ENCODE data around the gene KCTD15.

KCTD15 gene

GRCh38 chr19:33772102-33772857, 24.4 kb upstream of the KCTD15 start:
- no peak for DNase-seq
- H3K4me3 Mint-ChIP-seq = no peak overlapping the region
- H3K4me1 Mint-ChIP-seq = no peaks in the 10 kb centered on the region
- no peak overlapping the region for H3K27ac Mint-ChIP-seq
- H3K27me3 Mint-ChIP-seq (ENCODE audit: low read depth, poor library complexity) = peaks cover 37% of the 10 kb centered on the region
- TF ChIP-seq, protein P1, sequence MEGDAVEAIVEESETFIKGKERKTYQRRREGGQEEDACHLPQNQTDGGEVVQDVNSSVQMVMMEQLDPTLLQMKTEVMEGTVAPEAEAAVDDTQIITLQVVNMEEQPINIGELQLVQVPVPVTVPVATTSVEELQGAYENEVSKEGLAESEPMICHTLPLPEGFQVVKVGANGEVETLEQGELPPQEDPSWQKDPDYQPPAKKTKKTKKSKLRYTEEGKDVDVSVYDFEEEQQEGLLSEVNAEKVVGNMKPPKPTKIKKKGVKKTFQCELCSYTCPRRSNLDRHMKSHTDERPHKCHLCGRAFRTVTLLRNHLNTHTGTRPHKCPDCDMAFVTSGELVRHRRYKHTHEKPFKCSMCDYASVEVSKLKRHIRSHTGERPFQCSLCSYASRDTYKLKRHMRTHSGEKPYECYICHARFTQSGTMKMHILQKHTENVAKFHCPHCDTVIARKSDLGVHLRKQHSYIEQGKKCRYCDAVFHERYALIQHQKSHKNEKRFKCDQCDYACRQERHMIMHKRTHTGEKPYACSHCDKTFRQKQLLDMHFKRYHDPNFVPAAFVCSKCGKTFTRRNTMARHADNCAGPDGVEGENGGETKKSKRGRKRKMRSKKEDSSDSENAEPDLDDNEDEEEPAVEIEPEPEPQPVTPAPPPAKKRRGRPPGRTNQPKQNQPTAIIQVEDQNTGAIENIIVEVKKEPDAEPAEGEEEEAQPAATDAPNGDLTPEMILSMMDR (IDR thresholded peaks at IDR 0.05) = no peak
- H3K9me3 Mint-ChIP-seq = no peaks in the 10 kb centered on the region
- no peaks in the 10 kb centered on the region for H3K36me3 Mint-ChIP-seq (ENCODE audit: low read depth)

GRCh38 chr19:33772858-33773180, 23.9 kb upstream of the KCTD15 start:
- Mint-ChIP-seq H3K4me3 (no peak overlapping the region), H3K9me3 (no peaks in the 10 kb centered on the region), H3K36me3 (ENCODE audit: low read depth) (no peaks in the 10 kb centered on the region), H3K27ac (no peak overlapping the region), H3K4me1 (no peaks in the 10 kb centered on the region), H3K27me3 (ENCODE audit: low read depth, poor library complexity) (peaks cover 35% of the 10 kb centered on the region)
- DNase-seq = no peak
- TF ChIP-seq, protein P1 (IDR thresholded peaks at IDR 0.05) = no peak

GRCh38 chr19:33773704-33774624, 22.7 kb upstream of the KCTD15 start:
- peaks cover 8% of the 10 kb centered on the region for H3K4me1 Mint-ChIP-seq
- H3K27me3 Mint-ChIP-seq (ENCODE audit: low read depth, poor library complexity) = peaks cover 38% of the 10 kb centered on the region
- H3K36me3 Mint-ChIP-seq (ENCODE audit: low read depth) = no peaks in the 10 kb centered on the region
- no peak for DNase-seq
- TF ChIP-seq, protein P1 (IDR thresholded peaks at IDR 0.05) = no peak
- H3K27ac Mint-ChIP-seq = no peak overlapping the region
- H3K9me3 Mint-ChIP-seq = no peaks in the 10 kb centered on the region
- H3K4me3 Mint-ChIP-seq = no peak overlapping the region

GRCh38 chr19:33774751-33775150, 21.9 kb upstream of the KCTD15 start:
- peaks cover 41% of the 10 kb centered on the region for H3K27me3 Mint-ChIP-seq (ENCODE audit: low read depth, poor library complexity)
- H3K36me3 Mint-ChIP-seq (ENCODE audit: low read depth) = no peaks in the 10 kb centered on the region
- no peaks in the 10 kb centered on the region for H3K9me3 Mint-ChIP-seq
- H3K4me3 Mint-ChIP-seq = no peak overlapping the region
- no peak overlapping the region for H3K27ac Mint-ChIP-seq
- no peak for DNase-seq
- TF ChIP-seq, protein P1 (IDR thresholded peaks at IDR 0.05) = no peak
- peaks cover 15% of the 10 kb centered on the region for H3K4me1 Mint-ChIP-seq

GRCh38 chr19:33775731-33776487, 20.8 kb upstream of the KCTD15 start:
- Mint-ChIP-seq H3K4me1 (peaks cover 23% of the 10 kb centered on the region), H3K4me3 (no peak overlapping the region), H3K27me3 (ENCODE audit: low read depth, poor library complexity) (peaks cover 45% of the 10 kb centered on the region), H3K36me3 (ENCODE audit: low read depth) (no peaks in the 10 kb centered on the region), H3K27ac (no peak overlapping the region), H3K9me3 (no peaks in the 10 kb centered on the region)
- TF ChIP-seq, protein P1 (IDR thresholded peaks at IDR 0.05) = no peak
- DNase-seq = no peak

Measured in nephron progenitor cell (in vitro differentiated cells).